Activated naive CD4-positive, alpha-beta T cell treated with anti-CD3 and anti-CD28 coated beads, Interleukin-2, amount 50 U/mL, for 24 hours (primary cell): ENCODE results near the gene AKAP9.
"Not testable (repeated sequence)": the region's sequence is repeated elsewhere in the genome, so short reads cannot be mapped to it uniquely, and the experiment has no call there.

ENCODE experiments used
- H3K27ac Mint-ChIP-seq: one replicate; pipeline ENCODE4 v1.8.0; 2021; ENCODE audit warnings: mild to moderate bottlenecking, mixed read lengths
- H3K27me3 Mint-ChIP-seq: one replicate; pipeline ENCODE4 v1.8.0; 2021; ENCODE audit warnings: mixed read lengths
- H3K36me3 Mint-ChIP-seq: one replicate; pipeline ENCODE4 v1.8.0; 2021; ENCODE audit warnings: mixed read lengths
- H3K4me1 Mint-ChIP-seq: one replicate; pipeline ENCODE4 v1.8.0; 2021; ENCODE audit warnings: mixed read lengths
- H3K4me3 Mint-ChIP-seq: one replicate; pipeline ENCODE4 v1.8.0; 2021; ENCODE audit warnings: mild to moderate bottlenecking, mixed read lengths
- H3K9me3 Mint-ChIP-seq: one replicate; pipeline ENCODE4 v1.8.0; 2021; ENCODE audit warnings: mixed read lengths

The AKAP9 gene

DNA sequence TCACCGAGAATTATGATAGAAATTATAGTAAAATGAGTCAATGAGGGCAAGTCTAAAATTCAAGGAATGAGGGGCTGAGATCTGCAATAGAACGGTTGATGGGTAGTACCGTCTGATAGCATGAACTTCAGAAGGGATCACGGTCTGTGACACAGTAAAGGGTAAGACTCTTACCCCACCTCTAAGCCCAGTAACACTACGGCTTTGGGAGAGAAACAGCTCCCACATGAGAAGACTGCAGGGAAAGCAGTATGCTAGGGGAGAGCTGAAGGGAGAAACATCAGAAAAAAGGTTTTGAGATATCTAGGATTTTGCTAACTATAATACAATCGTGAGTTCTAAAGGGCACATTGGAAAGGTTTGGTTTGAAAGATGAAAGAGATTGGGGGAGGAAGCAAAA is 12.8 kb upstream of the AKAP9 start:
- Mint-ChIP-seq H3K9me3 (no peaks in the 10 kb centered on the region), H3K27ac (no peak overlapping the region)

GRCh38 chr7:91929463-91929862 is 11.2 kb upstream of the AKAP9 start:
- H3K4me1 Mint-ChIP-seq, result peaks cover 11% of the 10 kb centered on the region
- no peaks in the 10 kb centered on the region for H3K36me3 Mint-ChIP-seq
- H3K27me3 Mint-ChIP-seq, result peaks cover 6% of the 10 kb centered on the region
- no peaks in the 10 kb centered on the region for H3K9me3 Mint-ChIP-seq
- no peak overlapping the region for H3K4me3 Mint-ChIP-seq
- no peak overlapping the region for H3K27ac Mint-ChIP-seq

More for the DNA sequence above, 12.8 kb upstream of the AKAP9 start:
- peaks cover 5% of the 10 kb centered on the region for H3K27me3 Mint-ChIP-seq
- no peaks in the 10 kb centered on the region for H3K36me3 Mint-ChIP-seq
- no peak overlapping the region for H3K4me3 Mint-ChIP-seq
- peaks cover 11% of the 10 kb centered on the region for H3K4me1 Mint-ChIP-seq

GRCh38 chr7:91940171-91940570 is 491 bp upstream of the AKAP9 start:
- Mint-ChIP-seq H3K4me1 (peaks cover 39% of the 10 kb centered on the region), H3K36me3 (no peaks in the 10 kb centered on the region), H3K9me3 (no peaks in the 10 kb centered on the region), H3K27me3 (no peaks in the 10 kb centered on the region), H3K27ac (peak overlapping the region; percentile 84), H3K4me3 (peak overlapping the region; percentile 88)

GRCh38 chr7:91941450-91941849 is 788 bp downstream of the AKAP9 start:
- Mint-ChIP-seq H3K27ac (peak overlapping the region; percentile 83), H3K27me3 (no peaks in the 10 kb centered on the region), H3K9me3 (no peaks in the 10 kb centered on the region), H3K4me1 (peaks cover 50% of the 10 kb centered on the region), H3K36me3 (peaks cover 2% of the 10 kb centered on the region), H3K4me3 (peak overlapping the region; percentile 88)

DNA sequence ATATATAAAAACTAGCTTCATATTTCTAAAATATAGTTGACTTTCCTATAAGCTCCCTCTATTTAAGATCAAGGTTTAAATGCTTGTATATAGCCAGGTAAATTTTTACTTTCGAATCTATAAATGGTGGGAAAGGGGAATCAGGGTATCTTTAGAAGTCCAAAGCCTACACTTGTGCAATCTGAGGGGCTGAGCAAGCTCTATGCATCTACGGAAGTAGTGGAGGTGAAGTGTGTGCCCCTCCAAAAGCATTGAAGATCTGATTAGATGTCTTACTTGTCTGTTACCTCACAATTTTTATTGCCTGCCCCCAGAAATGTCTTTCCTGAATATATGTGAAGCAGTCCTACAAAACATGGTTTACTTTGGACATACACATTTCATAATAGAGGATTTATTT is 1.6 kb downstream of the AKAP9 start:
- Mint-ChIP-seq H3K4me1 (peaks cover 55% of the 10 kb centered on the region), H3K9me3 (no peaks in the 10 kb centered on the region), H3K27ac (peak overlapping the region; percentile 78), H3K4me3 (peak overlapping the region; percentile 88), H3K36me3 (peaks cover 3% of the 10 kb centered on the region), H3K27me3 (no peaks in the 10 kb centered on the region)

GRCh38 chr7:91944970-91945369 is 4.3 kb downstream of the AKAP9 start:
- H3K27me3 Mint-ChIP-seq, H3K4me3 Mint-ChIP-seq, H3K9me3 Mint-ChIP-seq, H3K27ac Mint-ChIP-seq: not testable (repeated sequence)
- H3K4me1 Mint-ChIP-seq, result peaks cover 64% of the 10 kb centered on the region
- H3K36me3 Mint-ChIP-seq, result peaks cover 10% of the 10 kb centered on the region

DNA sequence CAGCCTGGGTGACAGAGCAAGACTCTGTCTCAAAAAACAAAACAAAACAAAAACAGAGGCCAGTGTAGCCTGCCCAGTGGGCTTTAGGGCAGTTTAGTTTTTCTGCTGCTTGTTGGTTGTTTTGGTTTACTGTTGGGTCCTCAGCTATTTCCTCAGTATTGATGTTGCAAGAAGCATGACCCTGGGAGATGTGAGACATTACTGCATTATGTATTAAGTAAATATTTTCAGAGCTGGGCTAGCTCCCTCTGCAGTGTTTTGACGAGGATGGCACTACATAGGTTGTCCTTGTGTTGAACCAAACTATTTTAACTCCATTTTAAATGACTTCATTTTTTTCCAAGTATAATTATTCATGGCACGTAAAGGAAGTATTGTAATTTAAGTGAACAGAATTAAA is 4.8 kb downstream of the AKAP9 start:
- H3K27ac Mint-ChIP-seq, result no peak overlapping the region
- peaks cover 10% of the 10 kb centered on the region for H3K36me3 Mint-ChIP-seq
- H3K27me3 Mint-ChIP-seq, result no peaks in the 10 kb centered on the region
- H3K4me1 Mint-ChIP-seq, result peaks cover 68% of the 10 kb centered on the region
- H3K4me3 Mint-ChIP-seq, result no peak overlapping the region
- no peaks in the 10 kb centered on the region for H3K9me3 Mint-ChIP-seq

- no peak overlapping the region for H3K4me3 Mint-ChIP-seq
- no peaks in the 10 kb centered on the region for H3K9me3 Mint-ChIP-seq
- H3K27ac Mint-ChIP-seq, result no peak overlapping the region
- H3K27me3 Mint-ChIP-seq, result no peaks in the 10 kb centered on the region
- peaks cover 10% of the 10 kb centered on the region for H3K36me3 Mint-ChIP-seq
- H3K4me1 Mint-ChIP-seq, result peaks cover 66% of the 10 kb centered on the region
Observed at GRCh38 chr7:91946549-91946948, 5.9 kb downstream of the AKAP9 start.

DNA sequence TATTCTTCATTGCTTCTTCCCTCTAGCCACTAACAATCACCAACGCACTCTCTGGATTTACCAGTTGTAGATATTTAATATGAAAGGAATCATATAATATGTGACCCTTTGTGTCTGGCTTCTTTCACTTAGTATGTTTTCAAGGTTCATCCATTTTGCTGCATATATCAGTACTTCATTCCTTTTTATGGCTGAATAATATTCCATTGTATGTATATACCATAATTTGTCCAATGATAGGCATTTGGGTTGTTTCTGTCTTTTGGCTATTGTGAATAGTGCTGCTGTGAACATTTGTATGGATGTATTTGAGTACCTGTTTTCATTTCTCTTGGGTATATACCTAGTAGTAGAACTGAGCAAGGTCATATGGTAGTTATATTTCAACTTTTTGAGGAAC is 7.3 kb downstream of the AKAP9 start:
- Mint-ChIP-seq H3K4me1 (peaks cover 65% of the 10 kb centered on the region), H3K4me3 (no peak overlapping the region), H3K27me3 (no peaks in the 10 kb centered on the region)

DNA sequence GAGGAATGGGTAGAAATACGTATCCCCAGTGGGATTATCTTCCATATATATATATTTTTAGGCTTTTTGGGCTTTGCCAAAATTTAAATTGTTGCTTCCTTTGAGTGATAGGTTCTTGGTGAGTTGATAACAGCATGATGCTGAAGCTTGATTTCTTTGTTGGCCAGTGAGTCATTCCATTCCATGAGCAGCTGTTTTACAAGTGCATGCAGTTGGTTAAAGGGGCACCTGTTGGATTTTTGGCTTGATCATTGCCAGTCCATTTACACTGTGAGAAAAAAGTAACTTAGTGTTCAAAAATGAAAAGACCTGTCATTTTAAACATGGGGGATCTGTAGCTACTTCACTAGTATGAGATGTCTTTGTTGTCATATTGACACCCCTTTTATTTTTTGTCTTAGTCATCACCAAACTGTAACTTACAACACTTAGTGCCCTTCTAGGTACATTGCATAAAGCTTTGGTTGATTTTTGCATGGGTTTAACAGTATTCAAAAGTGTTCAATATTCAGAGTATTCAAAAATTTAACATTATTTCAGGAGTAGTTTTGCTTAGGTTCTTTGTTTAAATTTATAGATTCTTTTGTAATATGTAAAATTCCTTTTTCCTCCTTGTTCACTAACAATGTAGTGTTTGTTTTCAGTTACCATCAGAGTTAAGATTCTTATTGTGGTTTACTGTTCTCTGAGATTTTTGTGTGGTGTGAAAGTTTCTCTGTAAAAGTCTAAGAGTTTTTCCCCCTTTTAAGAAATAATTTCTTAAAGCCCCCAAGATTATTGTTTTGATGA is 8.8 kb downstream of the AKAP9 start:
- Mint-ChIP-seq H3K4me3 (no peak overlapping the region), H3K27me3 (no peaks in the 10 kb centered on the region), H3K36me3 (peaks cover 13% of the 10 kb centered on the region), H3K27ac (no peak overlapping the region), H3K4me1 (peaks cover 67% of the 10 kb centered on the region), H3K9me3 (no peaks in the 10 kb centered on the region)

More for the DNA sequence above, 7.3 kb downstream of the AKAP9 start:
- Mint-ChIP-seq H3K9me3 (no peaks in the 10 kb centered on the region), H3K36me3 (peaks cover 13% of the 10 kb centered on the region), H3K27ac (no peak overlapping the region)

GRCh38 chr7:91953618-91954017 is 13.0 kb downstream of the AKAP9 start:
- peaks cover 57% of the 10 kb centered on the region for H3K4me1 Mint-ChIP-seq
- no peak overlapping the region for H3K4me3 Mint-ChIP-seq
- H3K27ac Mint-ChIP-seq, result no peak overlapping the region
- H3K36me3 Mint-ChIP-seq, result peaks cover 5% of the 10 kb centered on the region
- no peaks in the 10 kb centered on the region for H3K9me3 Mint-ChIP-seq
- H3K27me3 Mint-ChIP-seq, result no peaks in the 10 kb centered on the region

DNA sequence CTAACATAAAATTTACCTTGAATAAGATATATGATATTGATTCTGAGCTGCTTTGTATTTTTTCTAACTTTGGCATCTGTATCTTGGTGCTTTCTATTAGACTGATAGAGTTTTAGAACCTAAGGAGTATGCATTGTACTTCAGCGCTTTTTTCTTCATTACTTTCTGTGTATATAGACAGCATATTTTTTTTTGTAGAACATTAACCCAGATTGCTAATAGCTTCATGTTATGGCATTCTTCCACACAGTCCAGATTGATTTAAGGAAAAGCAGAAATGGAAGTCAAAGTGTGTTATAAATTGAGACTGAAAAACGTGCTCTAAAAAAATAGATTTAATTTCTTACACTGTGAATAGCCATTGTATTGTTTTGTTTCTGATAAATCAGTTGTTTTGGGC is 15.8 kb downstream of the AKAP9 start:
- H3K36me3 Mint-ChIP-seq, H3K4me3 Mint-ChIP-seq, H3K27me3 Mint-ChIP-seq, H3K9me3 Mint-ChIP-seq, H3K27ac Mint-ChIP-seq: not testable (repeated sequence)
- H3K4me1 Mint-ChIP-seq, result peaks cover 56% of the 10 kb centered on the region

- Mint-ChIP-seq H3K4me1 (peaks cover 50% of the 10 kb centered on the region), H3K36me3 (no peaks in the 10 kb centered on the region), H3K27ac (no peak overlapping the region), H3K4me3 (no peak overlapping the region), H3K9me3 (no peaks in the 10 kb centered on the region), H3K27me3 (no peaks in the 10 kb centered on the region)
Observed at GRCh38 chr7:91957232-91957631, 16.6 kb downstream of the AKAP9 start.

- H3K4me1 Mint-ChIP-seq, result peaks cover 44% of the 10 kb centered on the region
- H3K36me3 Mint-ChIP-seq, result no peaks in the 10 kb centered on the region
- H3K27me3 Mint-ChIP-seq, result no peaks in the 10 kb centered on the region
- H3K4me3 Mint-ChIP-seq, result no peak overlapping the region
- H3K9me3 Mint-ChIP-seq, result no peaks in the 10 kb centered on the region
- no peak overlapping the region for H3K27ac Mint-ChIP-seq
Observed at GRCh38 chr7:91957823-91958222, 17.2 kb downstream of the AKAP9 start.

- Mint-ChIP-seq H3K36me3 (no peaks in the 10 kb centered on the region), H3K27ac (no peak overlapping the region), H3K27me3 (no peaks in the 10 kb centered on the region), H3K4me1 (peaks cover 34% of the 10 kb centered on the region), H3K4me3 (no peak overlapping the region), H3K9me3 (no peaks in the 10 kb centered on the region)
Observed at GRCh38 chr7:91959023-91959422, 18.4 kb downstream of the AKAP9 start.

- Mint-ChIP-seq H3K9me3 (peaks cover 4% of the 10 kb centered on the region), H3K27me3 (no peaks in the 10 kb centered on the region), H3K4me3 (no peak overlapping the region), H3K27ac (no peak overlapping the region), H3K36me3 (peaks cover 2% of the 10 kb centered on the region), H3K4me1 (peaks cover 44% of the 10 kb centered on the region)
Observed at GRCh38 chr7:91961816-91962215, 21.2 kb downstream of the AKAP9 start.

- H3K9me3 Mint-ChIP-seq, result peaks cover 4% of the 10 kb centered on the region
Observed at GRCh38 chr7:91962419-91962818, 21.8 kb downstream of the AKAP9 start.

More at GRCh38 chr7:91962419-91962818, 21.8 kb downstream of the AKAP9 start:
- no peak overlapping the region for H3K4me3 Mint-ChIP-seq
- no peaks in the 10 kb centered on the region for H3K27me3 Mint-ChIP-seq
- peaks cover 50% of the 10 kb centered on the region for H3K4me1 Mint-ChIP-seq
- H3K36me3 Mint-ChIP-seq, result peaks cover 2% of the 10 kb centered on the region
- no peak overlapping the region for H3K27ac Mint-ChIP-seq
